Measurements from ENCODE around the gene LIMK2.

LIMK2 gene

DNA sequence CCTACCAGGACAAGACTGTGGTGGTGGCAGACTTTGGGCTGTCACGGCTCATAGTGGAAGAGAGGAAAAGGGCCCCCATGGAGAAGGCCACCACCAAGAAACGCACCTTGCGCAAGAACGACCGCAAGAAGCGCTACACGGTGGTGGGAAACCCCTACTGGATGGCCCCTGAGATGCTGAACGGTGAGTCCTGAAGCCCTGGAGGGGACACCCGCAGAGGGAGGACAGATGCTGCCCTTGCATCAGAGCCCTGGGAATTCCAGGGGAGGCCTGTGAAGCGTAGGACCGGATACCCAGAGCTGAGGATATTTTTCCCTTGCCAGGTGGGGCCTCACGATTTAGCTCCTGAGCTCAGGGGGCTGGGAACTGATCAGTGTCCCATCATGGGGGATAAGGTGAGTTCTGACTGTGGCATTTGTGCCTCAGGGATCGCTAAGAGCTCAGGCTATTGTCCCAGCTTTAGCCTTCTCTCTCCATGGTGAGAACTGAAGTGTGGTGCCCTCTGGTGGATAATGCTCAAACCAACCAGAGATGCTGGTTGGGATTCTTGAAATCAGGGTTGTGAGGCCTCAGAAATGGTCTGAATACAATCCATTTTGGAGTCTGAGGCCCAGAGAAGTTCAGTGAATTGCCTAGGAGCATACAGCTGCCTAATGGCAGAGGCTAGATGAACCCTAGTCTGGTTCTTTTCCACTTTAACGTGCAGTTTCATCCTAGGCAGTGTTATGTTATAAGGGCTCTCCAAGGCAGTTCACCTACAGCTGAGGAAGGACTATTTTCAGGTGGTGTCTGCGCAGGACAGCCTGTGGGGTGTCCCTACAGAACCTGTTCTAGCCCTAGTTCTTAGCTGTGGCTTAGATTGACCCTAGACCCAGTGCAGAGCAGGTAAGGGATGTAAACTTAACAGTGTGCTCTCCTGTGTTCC is 60.7 kb downstream of the LIMK2 start:
- no peak for TF ChIP-seq EZH2phosphoT487 (conservative IDR thresholded peaks at IDR 0.05; ENCODE audit: low read length)
- TF ChIP-seq, protein P1, sequence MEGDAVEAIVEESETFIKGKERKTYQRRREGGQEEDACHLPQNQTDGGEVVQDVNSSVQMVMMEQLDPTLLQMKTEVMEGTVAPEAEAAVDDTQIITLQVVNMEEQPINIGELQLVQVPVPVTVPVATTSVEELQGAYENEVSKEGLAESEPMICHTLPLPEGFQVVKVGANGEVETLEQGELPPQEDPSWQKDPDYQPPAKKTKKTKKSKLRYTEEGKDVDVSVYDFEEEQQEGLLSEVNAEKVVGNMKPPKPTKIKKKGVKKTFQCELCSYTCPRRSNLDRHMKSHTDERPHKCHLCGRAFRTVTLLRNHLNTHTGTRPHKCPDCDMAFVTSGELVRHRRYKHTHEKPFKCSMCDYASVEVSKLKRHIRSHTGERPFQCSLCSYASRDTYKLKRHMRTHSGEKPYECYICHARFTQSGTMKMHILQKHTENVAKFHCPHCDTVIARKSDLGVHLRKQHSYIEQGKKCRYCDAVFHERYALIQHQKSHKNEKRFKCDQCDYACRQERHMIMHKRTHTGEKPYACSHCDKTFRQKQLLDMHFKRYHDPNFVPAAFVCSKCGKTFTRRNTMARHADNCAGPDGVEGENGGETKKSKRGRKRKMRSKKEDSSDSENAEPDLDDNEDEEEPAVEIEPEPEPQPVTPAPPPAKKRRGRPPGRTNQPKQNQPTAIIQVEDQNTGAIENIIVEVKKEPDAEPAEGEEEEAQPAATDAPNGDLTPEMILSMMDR (IDR thresholded peaks at IDR 0.05; ENCODE audit: insufficient read depth, low read length, poor library complexity, severe bottlenecking) = peak; percentile 55
- no peaks in the 10 kb centered on the region for H3K9me2 ChIP-seq (replicated peaks; ENCODE audit: insufficient read depth, low read length)
- no peak overlapping the region for H3K27ac ChIP-seq (ENCODE audit: low read depth, low read length)
- H3K4me2 ChIP-seq (ENCODE audit: low read depth, low read length, poor library complexity, severe bottlenecking) = no peak overlapping the region
- no peak overlapping the region for H3K4me3 ChIP-seq (ENCODE audit: insufficient read depth, low read length, poor library complexity, severe bottlenecking)
- H3K27me3 ChIP-seq (ENCODE audit: low read length) = no peaks in the 10 kb centered on the region
- no peaks in the 10 kb centered on the region for H3F3A ChIP-seq (ENCODE audit: insufficient read depth)
- H3K9ac ChIP-seq (ENCODE audit: low read length) = no peak overlapping the region
- no peaks in the 10 kb centered on the region for H3K79me2 ChIP-seq (ENCODE audit: insufficient read depth, low read length)
- no peaks in the 10 kb centered on the region for H3K9me3 ChIP-seq (ENCODE audit: insufficient read depth, low read length)
- no peaks in the 10 kb centered on the region for H3K36me3 ChIP-seq (ENCODE audit: low read length)
- H4K20me1 ChIP-seq (ENCODE audit: low read depth, low read length) = no peaks in the 10 kb centered on the region
- H2AFZ ChIP-seq (ENCODE audit: low read depth, low read length, severe bottlenecking) = no peak overlapping the region

DNA sequence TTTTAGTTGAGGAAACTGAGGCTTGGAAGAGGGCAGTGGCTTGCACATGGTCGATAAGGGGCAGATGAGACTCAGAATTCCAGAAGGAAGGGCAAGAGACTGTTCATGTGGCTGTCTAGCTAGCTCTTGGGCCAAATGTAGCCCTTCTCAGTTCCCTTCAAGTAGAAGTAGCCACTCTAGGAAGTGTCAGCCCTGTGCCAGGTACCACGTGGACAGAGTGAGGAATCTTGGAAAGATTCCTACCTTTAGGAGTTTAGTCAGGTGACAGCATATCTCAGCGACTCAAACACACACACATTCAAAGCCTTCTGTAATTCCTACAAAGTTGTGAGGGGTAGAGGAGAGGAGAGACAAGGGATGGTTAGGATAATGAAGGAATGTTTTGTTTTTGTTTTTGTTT is 61.9 kb downstream of the LIMK2 start:
- no peaks in the 10 kb centered on the region for H3K9me3 ChIP-seq (ENCODE audit: insufficient read depth, low read length)
- TF ChIP-seq, protein P1 (IDR thresholded peaks at IDR 0.05; ENCODE audit: insufficient read depth, low read length, poor library complexity, severe bottlenecking) = no peak
- TF ChIP-seq EZH2phosphoT487 (conservative IDR thresholded peaks at IDR 0.05; ENCODE audit: low read length) = no peak
- no peaks in the 10 kb centered on the region for H3K27me3 ChIP-seq (ENCODE audit: low read length)
- no peak overlapping the region for H2AFZ ChIP-seq (ENCODE audit: low read depth, low read length, severe bottlenecking)
- H3K9ac ChIP-seq (ENCODE audit: low read length) = no peak overlapping the region
- H3K4me2 ChIP-seq (ENCODE audit: low read depth, low read length, poor library complexity, severe bottlenecking) = no peak overlapping the region
- H3K4me3 ChIP-seq (ENCODE audit: insufficient read depth, low read length, poor library complexity, severe bottlenecking) = no peak overlapping the region
- no peaks in the 10 kb centered on the region for H3K36me3 ChIP-seq (ENCODE audit: low read length)
- H3K27ac ChIP-seq (ENCODE audit: low read depth, low read length) = no peak overlapping the region
- no peaks in the 10 kb centered on the region for H3K79me2 ChIP-seq (ENCODE audit: insufficient read depth, low read length)
- no peaks in the 10 kb centered on the region for H4K20me1 ChIP-seq (ENCODE audit: low read depth, low read length)
- H3K9me2 ChIP-seq (replicated peaks; ENCODE audit: insufficient read depth, low read length) = no peaks in the 10 kb centered on the region
- H3F3A ChIP-seq (ENCODE audit: insufficient read depth) = no peaks in the 10 kb centered on the region

DNA sequence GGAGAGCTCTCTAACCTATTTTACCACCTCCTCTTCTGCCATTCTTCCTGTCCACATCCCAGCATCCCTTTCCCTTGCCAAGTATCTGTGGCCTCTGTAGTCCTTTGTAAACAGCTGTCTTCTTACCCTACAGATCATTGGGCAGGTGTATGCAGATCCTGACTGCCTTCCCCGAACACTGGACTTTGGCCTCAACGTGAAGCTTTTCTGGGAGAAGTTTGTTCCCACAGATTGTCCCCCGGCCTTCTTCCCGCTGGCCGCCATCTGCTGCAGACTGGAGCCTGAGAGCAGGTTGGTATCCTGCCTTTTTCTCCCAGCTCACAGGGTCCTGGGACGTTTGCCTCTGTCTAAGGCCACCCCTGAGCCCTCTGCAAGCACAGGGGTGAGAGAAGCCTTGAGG is 62.9 kb downstream of the LIMK2 start:
- no peaks in the 10 kb centered on the region for H3F3A ChIP-seq (ENCODE audit: insufficient read depth)
- H3K36me3 ChIP-seq (ENCODE audit: low read length) = no peaks in the 10 kb centered on the region
- no peak overlapping the region for H3K9ac ChIP-seq (ENCODE audit: low read length)
- no peaks in the 10 kb centered on the region for H4K20me1 ChIP-seq (ENCODE audit: low read depth, low read length)
- H3K4me2 ChIP-seq (ENCODE audit: low read depth, low read length, poor library complexity, severe bottlenecking) = no peak overlapping the region
- no peaks in the 10 kb centered on the region for H3K79me2 ChIP-seq (ENCODE audit: insufficient read depth, low read length)
- no peak overlapping the region for H3K27ac ChIP-seq (ENCODE audit: low read depth, low read length)
- TF ChIP-seq, protein P1 (IDR thresholded peaks at IDR 0.05; ENCODE audit: insufficient read depth, low read length, poor library complexity, severe bottlenecking) = no peak
- no peak for TF ChIP-seq EZH2phosphoT487 (conservative IDR thresholded peaks at IDR 0.05; ENCODE audit: low read length)
- no peak overlapping the region for H3K4me3 ChIP-seq (ENCODE audit: insufficient read depth, low read length, poor library complexity, severe bottlenecking)
- H3K27me3 ChIP-seq (ENCODE audit: low read length) = no peaks in the 10 kb centered on the region
- no peak overlapping the region for H2AFZ ChIP-seq (ENCODE audit: low read depth, low read length, severe bottlenecking)
- H3K9me2 ChIP-seq (replicated peaks; ENCODE audit: insufficient read depth, low read length) = no peaks in the 10 kb centered on the region
- no peaks in the 10 kb centered on the region for H3K9me3 ChIP-seq (ENCODE audit: insufficient read depth, low read length)

Measured in SU-DHL-6 (cell line).